Measurements from ENCODE around the gene RAN. TPM values are rescaled to one million over a fixed set of nuclear protein-coding genes. Genes with fewer than 3 reads are reported as not detected.

The RAN gene
- total and polyA plus RNA-seq, 9 of the 15 experiments (the other 6 are each of a cell fraction or from before 2014, with no cell fraction given) = 1,687 to 3,820 (median 2,300) TPM

- no peak overlapping the region for H2AFZ ChIP-seq (ENCODE audit: low read depth, low read length)
- no peak for FAIRE-seq
- H3K79me2 ChIP-seq (ENCODE audit: control insufficient read depth, insufficient read depth, low read length) = no peaks in the 10 kb centered on the region
- H3K4me3 ChIP-seq = no peak overlapping the region
- ChIA-PET CTCF (ENCODE audit: low intra/inter-chr PET ratio) (interaction anchor here (4.0 kb wide), 1 partner anchor 213 kb away, joined by 17 read pairs; no protein-coding TSS in a partner anchor), POLR2A (no interaction called here)
- TF ChIP-seq CEBPG (CRISPR knock-in tag; IDR thresholded peaks at IDR 0.05) (no peak), CEBPG (tag; conservative IDR thresholded peaks at IDR 0.05 in 1 of 2, IDR thresholded peaks at IDR 0.05 in 1 of 2) (peak in 1 of 2 experiments; percentile 60; a peak in 2 of 4 replicates), ZNF780A (CRISPR knock-in tag; IDR thresholded peaks at IDR 0.05) (no peak), FUS (optimal IDR thresholded peaks at IDR 0.05; ENCODE audit: low read depth, low read length) (no peak), ZNF23 (CRISPR knock-in tag; IDR thresholded peaks at IDR 0.05) (no peak)
- no peak for ATAC-seq
- H3K27me3 ChIP-seq (ENCODE audit: control insufficient read depth in 2 of 2, insufficient read depth in 2 of 2, low read length in 2 of 2) = peaks cover 51 to 76% of the 10 kb centered on the region in 2 experiments
- H3K4me2 ChIP-seq (ENCODE audit: insufficient read depth, low read length) = no peak overlapping the region
- DNase-seq (ENCODE audit: extremely low read depth in 1 of 4, low spot score in 3 of 4) = no peak
- H3K9ac ChIP-seq (ENCODE audit: insufficient read depth in 1 of 2, low read depth in 2 of 2, low read length in 2 of 2) = no peak overlapping the region
- in situ Hi-C loops (cut with MboI) (loop anchor here (10.0 kb wide), 1 partner anchor 206 kb away; no protein-coding TSS in a partner anchor), intact Hi-C loops (cut with micrococcal nuclease) (loop anchor here (10.0 kb wide), 2 partner anchors 154 to 906 kb away; partner anchors contain the start of gene MMP17)
- H3K27ac ChIP-seq (ENCODE audit: extremely low read depth, low read depth, low read length) = no peak overlapping the region
- H4K20me1 ChIP-seq (replicated peaks; ENCODE audit: control insufficient read depth, insufficient read depth, low read length) = no peaks in the 10 kb centered on the region
- H3K4me1 ChIP-seq (replicated peaks in 1 of 2; ENCODE audit: control insufficient read depth in 2 of 2, insufficient read depth in 2 of 2, low read length in 2 of 2) = peaks cover 2 to 3% of the 10 kb centered on the region in 2 experiments; a peak in 1 of 5 replicates
- no TSS peak for BruUV-seq (replicated peaks)
- no peaks in the 10 kb centered on the region for H3K36me3 ChIP-seq (ENCODE audit: control insufficient read depth, insufficient read depth, low read length)
- H3K9me3 ChIP-seq (replicated peaks; ENCODE audit: control insufficient read depth, insufficient read depth, low read depth, low read length) = no peaks in the 10 kb centered on the region
- 0% methylated on average over 1 of the region's 1 CpG for WGBS (ENCODE audit: insufficient coverage, low coverage, missing lambda C conversion rate)
- no peaks in the 10 kb centered on the region for H3K9me1 ChIP-seq (ENCODE audit: control insufficient read depth, insufficient read depth, low read length)
Observed at GRCh38 chr12:130919086-130919485, 47.2 kb downstream of the RAN start.

- no peak for FAIRE-seq
- no peaks in the 10 kb centered on the region for H3K36me3 ChIP-seq (ENCODE audit: control insufficient read depth, insufficient read depth, low read length)
- TF ChIP-seq KLF16 (IDR thresholded peaks at IDR 0.05) = no peak
- TF ChIP-seq PHB (CRISPR knock-in tag; IDR thresholded peaks at IDR 0.05) = no peak
- no peak for DNase-seq (ENCODE audit: extremely low read depth in 1 of 4, low spot score in 3 of 4)
- in situ Hi-C loops (cut with MboI) (loop anchor here (10.0 kb wide), 1 partner anchor 905 kb away; the partner anchor contains the start of gene MMP17), intact Hi-C loops (cut with micrococcal nuclease) (no loop called here)
- H3K9me3 ChIP-seq (replicated peaks; ENCODE audit: control insufficient read depth, insufficient read depth, low read depth, low read length) = no peaks in the 10 kb centered on the region
- WGBS (ENCODE audit: insufficient coverage, low coverage, missing lambda C conversion rate) = 4% methylated on average over 15 of the region's 15 CpGs
- no peak for ATAC-seq
- H3K4me2 ChIP-seq (ENCODE audit: insufficient read depth, low read length) = no peak overlapping the region
- H3K4me3 ChIP-seq = no peak overlapping the region
- BruUV-seq (replicated peaks) = no TSS peak
- H2AFZ ChIP-seq (ENCODE audit: low read depth, low read length) = no peak overlapping the region
- H3K27me3 ChIP-seq (ENCODE audit: control insufficient read depth in 2 of 2, insufficient read depth in 2 of 2, low read length in 2 of 2) = peaks cover 58 to 86% of the 10 kb centered on the region in 2 experiments
- H3K4me1 ChIP-seq (replicated peaks in 1 of 2; ENCODE audit: control insufficient read depth in 2 of 2, insufficient read depth in 2 of 2, low read length in 2 of 2) = peaks cover 2 to 3% of the 10 kb centered on the region in 2 experiments; a peak in 1 of 5 replicates
- no peaks in the 10 kb centered on the region for H3K79me2 ChIP-seq (ENCODE audit: control insufficient read depth, insufficient read depth, low read length)
- no peaks in the 10 kb centered on the region for H3K9me1 ChIP-seq (ENCODE audit: control insufficient read depth, insufficient read depth, low read length)
- POLR2A ChIA-PET = interaction anchor here (0.6 kb wide), 1 partner anchor 396 kb away, joined by 3 read pairs; no protein-coding TSS in a partner anchor
- H3K27ac ChIP-seq (ENCODE audit: extremely low read depth, low read depth, low read length) = no peak overlapping the region
- H3K9ac ChIP-seq (ENCODE audit: insufficient read depth in 1 of 2, low read depth in 2 of 2, low read length in 2 of 2) = no peak overlapping the region
- CTCF ChIA-PET (ENCODE audit: low intra/inter-chr PET ratio) = no interaction called here
- no peaks in the 10 kb centered on the region for H4K20me1 ChIP-seq (replicated peaks; ENCODE audit: control insufficient read depth, insufficient read depth, low read length)
Observed at GRCh38 chr12:130920119-130920703, 48.3 kb downstream of the RAN start.

Measured in K562 (cell line).